Astrocyte of the cerebellum (primary cell): Measurements from ENCODE around the gene LSM7.

Source experiments
- DNase-seq: peaks from one replicate; pipeline ENCODE4 v3.0.0-alpha.2; 2011; ENCODE audit warnings: low read depth
- H3K4me3 ChIP-seq: 2 replicates; pipeline ENCODE4 v1.5.1; 2011; ENCODE audit warnings: mild to moderate bottlenecking, low read depth, low read length, moderate library complexity
- in situ Hi-C: cut with HindIII; loops from 2 replicates; pipeline ENCODE4 v1.10.0; 2017; ENCODE audit warnings: low sequenced_read_pairs
- TF ChIP-seq, protein P1 (sequence below): IDR thresholded peaks from 2 replicates; pipeline ENCODE4 v1.5.1; 2012; ENCODE audit warnings: low read length, low read depth, moderate library complexity, mild to moderate bottlenecking; ENCODE audit errors: missing control alignments

The LSM7 gene

DNA sequence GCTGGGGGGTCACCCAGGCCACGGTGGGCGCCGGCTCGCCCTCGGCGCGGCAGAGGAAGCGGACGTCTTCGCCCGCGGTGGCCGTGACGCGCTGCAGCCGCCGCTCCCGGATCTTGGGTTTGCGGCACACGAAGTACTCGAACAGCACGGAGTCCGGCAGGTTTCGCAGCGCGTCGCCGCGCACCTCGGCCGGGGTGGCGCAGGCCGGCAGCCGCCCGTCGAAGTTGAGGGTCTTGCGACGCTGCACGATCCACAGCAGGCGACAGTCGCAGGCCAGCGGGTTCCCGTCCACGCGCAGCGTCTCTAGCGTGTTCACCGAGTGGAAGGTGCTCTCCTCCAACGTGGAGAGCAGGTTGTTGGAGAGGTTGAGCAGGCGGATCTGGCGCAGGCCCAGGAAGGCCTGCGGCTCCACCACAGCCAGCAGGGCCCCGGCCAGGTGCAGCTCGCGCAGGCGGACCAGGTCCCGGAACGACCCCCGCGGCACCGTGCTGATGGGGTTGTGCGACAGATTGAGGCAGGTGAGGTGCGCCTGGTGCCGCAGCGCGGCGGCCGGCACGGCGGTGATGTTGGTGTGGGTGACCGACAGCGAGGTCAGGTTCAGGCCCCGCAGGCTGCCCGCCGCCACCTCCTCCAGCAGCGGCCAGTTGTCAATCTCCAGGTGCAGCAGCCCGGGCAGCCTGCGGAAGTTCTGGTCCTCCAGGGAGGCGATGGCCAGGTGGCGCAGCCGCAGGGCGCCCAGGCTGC, 37.8 kb downstream of the LSM7 start:
- no peak for DNase-seq

GRCh38 chr19:2289714-2290435, 38.5 kb downstream of the LSM7 start:
- H3K4me3 ChIP-seq, result no peak overlapping the region
- in situ Hi-C loops, result no loop called here
- no peak for DNase-seq
- TF ChIP-seq, protein P1, sequence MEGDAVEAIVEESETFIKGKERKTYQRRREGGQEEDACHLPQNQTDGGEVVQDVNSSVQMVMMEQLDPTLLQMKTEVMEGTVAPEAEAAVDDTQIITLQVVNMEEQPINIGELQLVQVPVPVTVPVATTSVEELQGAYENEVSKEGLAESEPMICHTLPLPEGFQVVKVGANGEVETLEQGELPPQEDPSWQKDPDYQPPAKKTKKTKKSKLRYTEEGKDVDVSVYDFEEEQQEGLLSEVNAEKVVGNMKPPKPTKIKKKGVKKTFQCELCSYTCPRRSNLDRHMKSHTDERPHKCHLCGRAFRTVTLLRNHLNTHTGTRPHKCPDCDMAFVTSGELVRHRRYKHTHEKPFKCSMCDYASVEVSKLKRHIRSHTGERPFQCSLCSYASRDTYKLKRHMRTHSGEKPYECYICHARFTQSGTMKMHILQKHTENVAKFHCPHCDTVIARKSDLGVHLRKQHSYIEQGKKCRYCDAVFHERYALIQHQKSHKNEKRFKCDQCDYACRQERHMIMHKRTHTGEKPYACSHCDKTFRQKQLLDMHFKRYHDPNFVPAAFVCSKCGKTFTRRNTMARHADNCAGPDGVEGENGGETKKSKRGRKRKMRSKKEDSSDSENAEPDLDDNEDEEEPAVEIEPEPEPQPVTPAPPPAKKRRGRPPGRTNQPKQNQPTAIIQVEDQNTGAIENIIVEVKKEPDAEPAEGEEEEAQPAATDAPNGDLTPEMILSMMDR, result no peak

More for the DNA sequence above, 37.8 kb downstream of the LSM7 start:
- TF ChIP-seq, protein P1, result no peak
- H3K4me3 ChIP-seq, result no peak overlapping the region
- in situ Hi-C loops, result no loop called here

DNA sequence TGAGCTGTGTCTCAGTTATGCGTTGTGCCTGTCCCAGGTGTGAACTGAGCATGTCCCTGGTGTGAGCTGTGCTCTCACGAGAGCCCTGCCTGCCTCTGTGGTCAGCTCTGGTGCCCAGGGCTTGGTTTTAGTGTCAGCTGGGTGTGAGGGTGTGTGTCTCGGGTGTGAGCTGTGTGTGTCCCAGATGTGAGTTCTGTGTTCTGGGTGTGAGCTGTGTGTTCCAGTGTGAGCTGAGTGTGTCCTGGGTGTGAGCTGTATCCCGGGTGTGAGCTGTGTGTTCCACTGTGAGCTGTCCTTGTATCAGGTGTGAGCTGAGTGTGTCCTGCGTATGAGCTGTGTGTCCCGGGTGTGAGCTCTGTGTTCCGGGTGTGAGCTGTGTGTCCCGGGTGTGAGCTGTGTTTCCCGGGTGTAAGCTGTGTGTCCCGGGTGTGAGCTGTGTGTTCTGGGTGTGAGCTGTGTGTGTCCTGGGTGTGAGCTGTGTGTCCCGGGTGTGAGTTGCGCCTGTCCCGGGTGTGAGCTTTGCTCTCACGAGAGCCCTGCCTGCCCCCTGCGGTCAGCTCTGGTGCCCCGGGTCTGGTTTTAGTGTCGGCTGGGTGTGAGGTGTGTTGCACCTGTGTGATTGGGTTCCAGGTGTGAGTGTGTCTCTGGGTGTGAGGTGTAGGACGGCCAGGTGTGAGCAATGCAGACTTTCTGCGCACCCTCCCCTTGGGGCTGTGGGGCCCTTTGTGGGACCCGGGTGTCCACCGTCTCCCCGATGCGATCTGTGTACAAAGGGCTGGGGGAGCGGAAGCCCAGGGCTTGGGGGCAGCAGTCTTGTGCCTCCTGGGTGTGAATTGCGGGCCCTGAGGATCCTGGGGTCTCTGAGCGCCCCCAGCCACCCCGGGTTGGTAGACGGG, 39.3 kb downstream of the LSM7 start:
- in situ Hi-C loops, result no loop called here
- TF ChIP-seq, protein P1, result no peak
- no peak overlapping the region for H3K4me3 ChIP-seq
- DNase-seq, result no peak

GRCh38 chr19:2288338-2288817, 40.0 kb downstream of the LSM7 start:
- TF ChIP-seq, protein P1, result no peak
- in situ Hi-C loops, result no loop called here
- no peak overlapping the region for H3K4me3 ChIP-seq
- DNase-seq, result no peak

GRCh38 chr19:2287585-2288337, 40.6 kb downstream of the LSM7 start:
- DNase-seq, result no peak
- TF ChIP-seq, protein P1, result no peak
- in situ Hi-C loops, result no loop called here

More at GRCh38 chr19:2287585-2288337, 40.6 kb downstream of the LSM7 start:
- no peak overlapping the region for H3K4me3 ChIP-seq
